WTC11 (cell line): ENCODE results near the gene SEMA6D. TPM values are rescaled to one million over a fixed set of nuclear protein-coding genes. Genes with fewer than 3 reads are reported as not detected.

Experiments used
- ATAC-seq: fragments of 200-7000 bp; cut with Tn5 transposase; 2 replicates; pipeline ENCODE4 v1.10.0; 2021; ENCODE audit warnings: mild to moderate bottlenecking, moderate library complexity
- CTCF ChIA-PET: fragments of 300-600 bp; sonication (Branson Sonifier 250); formaldehyde crosslinking; loops from one replicate; lab custom pipeline; 2021; ENCODE audit warnings: antibody characterized with exemption; lab: Charles Lee
- POLR2A ChIA-PET: fragments of 350-600 bp; sonication (Branson Sonifier 250); formaldehyde crosslinking; loops from one replicate; lab custom pipeline; 2021; ENCODE audit warnings: antibody characterized with exemption; lab: Charles Lee
- DNase-seq: peaks from one replicate; pipeline ENCODE4 v3.0.0; 2021; ENCODE audit warnings: low spot score
- H3K27ac Mint-ChIP-seq: 2 replicates; pipeline ENCODE4 v1.8.0; 2021; ENCODE audit warnings: mixed read lengths
- H3K27me3 Mint-ChIP-seq: 2 replicates; pipeline ENCODE4 v1.8.0; 2021; ENCODE audit warnings: low read depth, mild to moderate bottlenecking, moderate library complexity, mixed read lengths
- H3K36me3 Mint-ChIP-seq: 2 replicates; pipeline ENCODE4 v1.8.0; 2021; ENCODE audit warnings: mixed read lengths
- H3K4me1 Mint-ChIP-seq: 2 replicates; pipeline ENCODE4 v1.8.0; 2022; ENCODE audit warnings: mixed read lengths
- H3K4me3 Mint-ChIP-seq: 2 replicates; pipeline ENCODE4 v1.8.0; 2021; ENCODE audit warnings: mild to moderate bottlenecking, moderate library complexity, mixed read lengths
- H3K9me3 Mint-ChIP-seq: 2 replicates; pipeline ENCODE4 v1.8.0; 2021; ENCODE audit warnings: mixed read lengths
- AFF4 ChIP-seq: sonication (generic); formaldehyde crosslinking; IDR thresholded peaks from 2 replicates; pipeline ENCODE4 v1.8.1; 2023; ENCODE audit warnings: mild to moderate bottlenecking, missing genetic modification reagents, borderline replicate concordance
- ATF1 ChIP-seq: sonication (generic); formaldehyde crosslinking; IDR thresholded peaks from 2 replicates; pipeline ENCODE4 v1.8.1; 2023; ENCODE audit warnings: mild to moderate bottlenecking, moderate library complexity, missing genetic modification reagents
- ATF6 ChIP-seq: sonication (generic); formaldehyde crosslinking; IDR thresholded peaks from 2 replicates; pipeline ENCODE4 v1.8.1; 2023; ENCODE audit warnings: mild to moderate bottlenecking, missing genetic modification reagents
- CBFB ChIP-seq: sonication (generic); formaldehyde crosslinking; IDR thresholded peaks from 2 replicates; pipeline ENCODE4 v1.8.1; 2022; ENCODE audit warnings: mild to moderate bottlenecking, low read depth, missing genetic modification reagents
- CDX4 ChIP-seq: fragments of 250-450 bp; sonication (Bioruptor Pico); IDR thresholded peaks from 2 replicates; pipeline ENCODE4 v1.9.0; 2021; ENCODE audit warnings: moderate library complexity, mild to moderate bottlenecking, inconsistent platforms, borderline replicate concordance
- EMX1 ChIP-seq: fragments of 250-450 bp; sonication (Bioruptor Pico); IDR thresholded peaks from 2 replicates; pipeline ENCODE4 v1.8.0; 2021; ENCODE audit warnings: mild to moderate bottlenecking
- ERG ChIP-seq: fragments of 250-450 bp; sonication (Bioruptor Pico); IDR thresholded peaks from 2 replicates; pipeline ENCODE4 v1.8.0; 2021; ENCODE audit warnings: mild to moderate bottlenecking
- FOXK1 ChIP-seq: sonication (generic); formaldehyde crosslinking; IDR thresholded peaks from 2 replicates; pipeline ENCODE4 v1.8.0; 2022; ENCODE audit warnings: mild to moderate bottlenecking, moderate library complexity, missing genetic modification reagents
- FOXP1 ChIP-seq: sonication (generic); formaldehyde crosslinking; IDR thresholded peaks from 2 replicates; pipeline ENCODE4 v1.8.0; 2022; ENCODE audit warnings: missing genetic modification reagents, mild to moderate bottlenecking, moderate library complexity, borderline replicate concordance
- GRHL2 ChIP-seq: fragments of 250-450 bp; sonication (Bioruptor Pico); IDR thresholded peaks from 2 replicates; pipeline ENCODE4 v1.8.0; 2022; ENCODE audit warnings: mild to moderate bottlenecking, moderate library complexity; ENCODE audit not compliant: insufficient replicate concordance, severe bottlenecking
- IRF1 ChIP-seq: sonication (generic); formaldehyde crosslinking; IDR thresholded peaks from 2 replicates; pipeline ENCODE4 v1.8.0; 2023; ENCODE audit warnings: missing genetic modification reagents
- MAX ChIP-seq: sonication (generic); formaldehyde crosslinking; IDR thresholded peaks from 2 replicates; pipeline ENCODE4 v1.8.0; 2022; ENCODE audit warnings: mild to moderate bottlenecking, missing genetic modification reagents
- NFE2L1 ChIP-seq: sonication (generic); formaldehyde crosslinking; IDR thresholded peaks from 2 replicates; pipeline ENCODE4 v1.8.1; 2023; ENCODE audit warnings: missing genetic modification reagents
- NR1H2 ChIP-seq: sonication (generic); formaldehyde crosslinking; IDR thresholded peaks from 2 replicates; pipeline ENCODE4 v1.9.0; 2021; ENCODE audit warnings: mild to moderate bottlenecking, moderate library complexity, missing genetic modification reagents
- RORB ChIP-seq: fragments of 250-450 bp; sonication (Bioruptor Pico); IDR thresholded peaks from 2 replicates; pipeline ENCODE4 v1.9.0; 2021; ENCODE audit warnings: mild to moderate bottlenecking
- USF2 ChIP-seq: sonication (generic); formaldehyde crosslinking; IDR thresholded peaks from 2 replicates; pipeline ENCODE4 v1.8.1; 2023; ENCODE audit warnings: mild to moderate bottlenecking, missing genetic modification reagents, moderate library complexity
- ZBTB21 ChIP-seq: sonication (generic); formaldehyde crosslinking; IDR thresholded peaks from 2 replicates; pipeline ENCODE4 v1.8.1; 2023; ENCODE audit warnings: mild to moderate bottlenecking, missing genetic modification reagents, borderline replicate concordance
- ZMAT4 ChIP-seq: fragments of 250-450 bp; sonication (Bioruptor Pico); IDR thresholded peaks from 2 replicates; pipeline ENCODE4 v1.9.0; 2021; ENCODE audit warnings: mild to moderate bottlenecking
- ZNF281 ChIP-seq: sonication (generic); formaldehyde crosslinking; IDR thresholded peaks from 2 replicates; pipeline ENCODE4 v1.8.0; 2023; ENCODE audit warnings: mild to moderate bottlenecking, missing genetic modification reagents
- ZNF396 ChIP-seq: fragments of 250-450 bp; sonication (Bioruptor Pico); IDR thresholded peaks from 2 replicates; pipeline ENCODE4 v1.8.0; 2021; ENCODE audit warnings: mild to moderate bottlenecking, moderate library complexity, borderline replicate concordance
- ZNF416 ChIP-seq: fragments of 250-450 bp; sonication (Bioruptor Pico); IDR thresholded peaks from 2 replicates; pipeline ENCODE4 v1.9.0; 2021; ENCODE audit warnings: mild to moderate bottlenecking, inconsistent platforms
- total RNA-seq: library from RNA; stranded (reverse); gene quantifications from 3 replicates; pipeline ENCODE4 v1.2.3, GENCODE V29; 2021

SEMA6D gene
- total RNA-seq, 1 experiment from 2014 or later = 2.6 TPM

- TF ChIP-seq ZBTB21 (CRISPR knock-in tag) = no peak
- TF ChIP-seq FOXK1 = no peak
- no peak for TF ChIP-seq NFE2L1 (CRISPR knock-in tag)
- TF ChIP-seq USF2 (CRISPR knock-in tag) = no peak
- no peak for TF ChIP-seq ERG
- TF ChIP-seq MAX = no peak
- TF ChIP-seq NR1H2 (CRISPR knock-in tag) = no peak
- no peak for TF ChIP-seq ZNF281
Observed at GRCh38 chr15:47720555-47720954, 3.2 kb downstream of the SEMA6D start (continued).

- H3K27ac Mint-ChIP-seq = no peak overlapping the region
- CTCF ChIA-PET = interaction anchor here (1.2 to 2.0 kb wide), 2 partner anchors 10 to 267 kb away, joined by 3 to 6 read pairs; no protein-coding TSS in a partner anchor
- ATAC-seq = no peak
- no peaks in the 10 kb centered on the region for H3K36me3 Mint-ChIP-seq
- peaks cover 33% of the 10 kb centered on the region for H3K4me1 Mint-ChIP-seq
- H3K4me3 Mint-ChIP-seq = no peak overlapping the region
- H3K9me3 Mint-ChIP-seq = no peaks in the 10 kb centered on the region
- no peak for DNase-seq
- peaks cover 37% of the 10 kb centered on the region for H3K27me3 Mint-ChIP-seq
- POLR2A ChIA-PET = no interaction called here
- no peak for TF ChIP-seq ZMAT4 (CRISPR knock-in tag)
- TF ChIP-seq ZNF396 (CRISPR knock-in tag) = no peak
- no peak for TF ChIP-seq ATF6
- no peak for TF ChIP-seq ZNF416
- TF ChIP-seq EMX1 (CRISPR knock-in tag) = no peak
- no peak for TF ChIP-seq ZNF281
- no peak for TF ChIP-seq RORB
- TF ChIP-seq CBFB = no peak
- no peak for TF ChIP-seq IRF1 (CRISPR knock-in tag)
- no peak for TF ChIP-seq GRHL2 (CRISPR knock-in tag)
- no peak for TF ChIP-seq CDX4 (CRISPR knock-in tag)
- TF ChIP-seq ATF1 (CRISPR knock-in tag) = no peak
- TF ChIP-seq AFF4 (CRISPR knock-in tag) = no peak
- no peak for TF ChIP-seq FOXP1 (CRISPR knock-in tag)
- TF ChIP-seq NFE2L1 (CRISPR knock-in tag) = no peak
Observed at GRCh38 chr15:47721676-47722075, 4.4 kb downstream of the SEMA6D start.
